NT2/D1 (cell line): ENCODE results near the gene PAIP2.
"Not testable (repeated sequence)": the region's sequence is repeated elsewhere in the genome, so short reads cannot be mapped to it uniquely, and the experiment has no call there.

Experiments
- DNase-seq: peaks from one replicate; pipeline ENCODE4 v3.0.0-alpha.2; 2011; ENCODE audit warnings: low read depth, low spot score
- H3K27me3 ChIP-seq: 2 replicates; pipeline ENCODE4 v1.6.0; 2011; ENCODE audit warnings: mild to moderate bottlenecking; ENCODE audit not compliant: insufficient read length, insufficient read depth
- H3K36me3 ChIP-seq: 2 replicates; pipeline ENCODE4 v1.6.1; 2011; ENCODE audit warnings: mild to moderate bottlenecking, low read length, mixed read lengths; ENCODE audit not compliant: insufficient read depth, insufficient read length
- H3K4me1 ChIP-seq: 2 replicates; pipeline ENCODE4 v1.5.1; 2011; ENCODE audit not compliant: insufficient read depth, insufficient read length
- H3K4me3 ChIP-seq: 2 replicates; pipeline ENCODE4 v1.5.1; 2011; ENCODE audit warnings: low read depth; ENCODE audit not compliant: insufficient read length
- H3K9ac ChIP-seq: 2 replicates; pipeline ENCODE4 v1.6.0; 2011; ENCODE audit warnings: low read depth; ENCODE audit not compliant: insufficient read length
- H3K9me3 ChIP-seq: 2 replicates; pipeline ENCODE4 v1.5.1; 2011; ENCODE audit warnings: mild to moderate bottlenecking, low read length; ENCODE audit not compliant: insufficient read depth
- SUZ12 ChIP-seq: IDR thresholded peaks from 2 replicates; pipeline ENCODE4 v1.6.1; 2011; ENCODE audit not compliant: insufficient read length, insufficient read depth; ENCODE audit errors: extremely low read depth
- YY1 ChIP-seq: IDR thresholded peaks from 2 replicates; pipeline ENCODE4 v1.6.1; 2011; ENCODE audit not compliant: insufficient read length, insufficient read depth
- ZNF274 ChIP-seq: IDR thresholded peaks from 2 replicates; pipeline ENCODE4 v1.6.1; 2011; ENCODE audit warnings: mild to moderate bottlenecking, low read depth, low read length

The PAIP2 gene

DNA sequence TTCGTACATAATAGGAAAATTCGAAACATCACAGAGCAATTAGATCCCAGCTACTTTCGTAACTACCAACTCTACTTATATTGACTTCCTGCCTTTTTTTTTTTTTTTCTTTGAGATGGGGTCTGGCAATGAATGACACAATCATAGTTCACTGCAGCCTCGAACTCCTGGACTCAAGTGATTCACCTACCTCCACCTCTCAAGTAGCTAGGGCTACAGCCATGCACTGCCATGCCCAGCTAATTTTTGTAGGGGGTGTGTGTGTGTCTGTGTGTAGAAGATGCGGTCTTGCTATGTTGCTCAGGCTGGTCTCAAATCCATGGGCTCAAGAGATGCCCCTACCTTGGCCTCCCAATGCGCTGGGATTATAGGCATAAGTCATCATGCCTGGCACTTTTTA, 5.8 kb upstream of the PAIP2 start:
- Histone ChIP-seq H3K4me1 (no peaks in the 10 kb centered on the region), H3K27me3 (no peaks in the 10 kb centered on the region), H3K36me3 (peaks cover 17% of the 10 kb centered on the region), H3K9ac (no peak overlapping the region), H3K9me3 (no peaks in the 10 kb centered on the region), H3K4me3 (no peak overlapping the region)
- no peak for DNase-seq
- TF ChIP-seq ZNF274: no peak
- no peak for TF ChIP-seq SUZ12
- TF ChIP-seq YY1: no peak

DNA sequence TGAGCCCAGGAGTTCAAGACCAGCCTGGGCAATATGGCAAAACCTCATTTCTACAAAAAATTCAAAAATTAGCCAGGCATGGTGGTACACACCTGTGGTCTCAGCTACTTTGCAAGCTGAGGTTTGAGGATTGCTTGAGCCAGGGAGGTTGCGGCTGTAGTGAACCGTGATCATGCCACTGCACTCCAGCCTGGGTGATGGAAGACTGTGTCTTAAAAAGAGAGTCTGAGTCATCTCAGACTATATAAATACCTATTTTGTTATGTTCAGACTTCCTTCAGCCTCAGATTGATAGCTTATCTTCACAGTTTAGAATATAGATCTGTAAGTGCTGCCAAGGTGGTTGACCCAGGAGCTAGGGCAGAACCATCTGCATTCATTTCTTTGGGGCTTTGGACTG, 1.6 kb upstream of the PAIP2 start:
- Histone ChIP-seq H3K9me3 (no peaks in the 10 kb centered on the region), H3K4me1 (no peaks in the 10 kb centered on the region), H3K9ac (no peak overlapping the region), H3K36me3 (no peaks in the 10 kb centered on the region), H3K27me3 (no peaks in the 10 kb centered on the region), H3K4me3 (no peak overlapping the region)
- TF ChIP-seq SUZ12 (no peak), YY1 (no peak), ZNF274 (no peak)
- no peak for DNase-seq

DNA sequence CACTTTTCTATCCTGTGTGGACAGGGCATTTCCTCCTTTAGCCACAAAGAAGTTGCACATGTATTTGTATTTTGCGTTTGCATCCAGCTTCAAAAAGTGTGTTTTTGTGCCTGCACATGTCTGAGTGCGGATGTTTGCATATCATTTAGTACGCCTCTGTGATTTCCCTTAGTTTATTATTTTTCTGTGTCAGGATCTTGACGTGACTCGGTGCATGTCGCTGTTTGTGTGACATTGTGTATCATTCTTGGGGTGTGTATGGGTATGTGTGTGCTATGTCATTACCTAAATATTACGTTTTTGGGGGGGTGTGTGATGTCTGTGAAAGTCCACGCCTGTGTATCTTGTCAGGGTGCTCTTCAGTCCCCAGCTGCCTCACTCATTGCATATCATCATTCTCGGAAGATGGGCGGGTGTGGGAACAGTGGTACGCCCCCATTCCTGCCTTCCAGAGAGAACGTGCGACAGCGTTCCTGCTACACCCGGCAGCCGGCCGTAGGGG, 416 bp upstream of the PAIP2 start:
- no peaks in the 10 kb centered on the region for H3K36me3 ChIP-seq
- H3K4me3 ChIP-seq: peak overlapping the region; percentile 40
- no peak for DNase-seq
- H3K27me3 ChIP-seq: no peaks in the 10 kb centered on the region
- TF ChIP-seq YY1: no peak
- no peak for TF ChIP-seq SUZ12
- TF ChIP-seq ZNF274: no peak
- peak overlapping the region; percentile 74 for H3K9ac ChIP-seq
- no peaks in the 10 kb centered on the region for H3K9me3 ChIP-seq
- H3K4me1 ChIP-seq: no peaks in the 10 kb centered on the region

DNA sequence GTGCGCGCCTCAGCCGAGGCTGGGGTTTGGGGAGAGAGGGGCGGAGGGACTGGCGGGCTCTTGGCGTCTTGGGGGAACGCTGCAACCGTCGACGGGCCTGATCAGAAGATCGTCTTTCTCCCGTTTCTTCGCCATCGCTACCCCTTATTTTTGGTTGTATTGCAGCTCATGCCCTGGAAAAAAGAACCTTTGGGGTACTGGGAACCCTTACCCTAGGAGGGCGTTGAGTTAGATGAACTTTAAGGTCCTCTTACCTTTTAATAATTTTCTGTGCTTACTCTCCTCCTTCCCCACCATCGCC, 719 bp downstream of the PAIP2 start:
- TF ChIP-seq ZNF274 (no peak), SUZ12 (no peak), YY1 (no peak)
- H3K4me1 ChIP-seq: no peaks in the 10 kb centered on the region
- no peak for DNase-seq

GRCh38 chr5:139343476-139343875, 1.8 kb downstream of the PAIP2 start:
- Histone ChIP-seq H3K9me3 (no peaks in the 10 kb centered on the region), H3K4me3 (peak overlapping the region; percentile 99), H3K27me3 (no peaks in the 10 kb centered on the region), H3K9ac (peak overlapping the region; percentile 14), H3K36me3 (peaks cover 5% of the 10 kb centered on the region), H3K4me1 (no peaks in the 10 kb centered on the region)
- TF ChIP-seq SUZ12 (no peak), YY1 (no peak), ZNF274 (no peak)
- DNase-seq: no peak

More for the DNA sequence above, 719 bp downstream of the PAIP2 start:
- H3K9me3 ChIP-seq: no peaks in the 10 kb centered on the region
- H3K27me3 ChIP-seq: no peaks in the 10 kb centered on the region
- peaks cover 5% of the 10 kb centered on the region for H3K36me3 ChIP-seq
- peak overlapping the region; percentile 88 for H3K9ac ChIP-seq
- H3K4me3 ChIP-seq: peak overlapping the region; percentile 99

DNA sequence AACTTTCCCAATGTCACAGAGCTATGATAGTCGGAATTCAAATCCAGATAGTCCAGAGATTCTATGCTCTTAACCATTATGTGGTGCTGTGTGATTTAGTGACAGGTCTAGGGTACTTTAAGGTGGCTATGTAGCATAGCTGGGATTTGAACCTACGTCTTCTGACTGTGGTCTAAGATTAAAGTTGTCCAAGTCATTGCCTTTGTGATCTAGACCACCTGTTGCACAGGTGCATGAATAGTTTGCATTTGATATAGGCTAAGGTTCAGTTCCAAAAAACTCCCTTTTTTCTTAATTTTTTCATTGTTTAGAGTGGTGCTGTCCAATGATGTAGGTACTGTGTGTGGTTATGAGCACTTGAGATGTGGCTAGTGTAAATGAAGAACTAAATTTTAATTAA, 2.5 kb downstream of the PAIP2 start:
- TF ChIP-seq ZNF274 (no peak), YY1 (no peak), SUZ12 (no peak)
- no peak overlapping the region for H3K9ac ChIP-seq
- DNase-seq: no peak
- H3K4me1 ChIP-seq: no peaks in the 10 kb centered on the region
- H3K9me3 ChIP-seq: no peaks in the 10 kb centered on the region
- no peaks in the 10 kb centered on the region for H3K27me3 ChIP-seq
- H3K36me3 ChIP-seq: peaks cover 5% of the 10 kb centered on the region
- H3K4me3 ChIP-seq: no peak overlapping the region

DNA sequence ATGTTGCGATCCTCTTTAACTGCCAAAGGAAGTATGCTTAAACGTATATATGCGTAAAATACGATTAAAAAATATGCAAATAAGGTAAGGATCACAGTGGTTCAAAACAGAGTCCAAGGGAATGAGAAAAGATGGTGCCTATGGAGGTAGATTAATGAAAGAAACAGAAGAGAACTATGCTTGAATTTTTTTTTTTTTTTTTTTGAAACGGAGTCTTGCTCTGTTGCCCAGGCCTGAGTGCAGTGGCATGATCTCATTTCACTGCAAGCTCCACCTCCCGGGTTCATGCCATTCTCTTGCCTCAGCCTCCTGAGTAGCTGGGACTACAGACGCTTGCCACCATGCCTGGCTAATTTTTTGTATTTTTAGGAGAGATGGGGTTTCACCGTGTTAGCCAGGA, 3.8 kb downstream of the PAIP2 start:
- H3K9ac ChIP-seq, H3K27me3 ChIP-seq, H3K36me3 ChIP-seq, H3K4me3 ChIP-seq, H3K9me3 ChIP-seq, DNase-seq, H3K4me1 ChIP-seq: not testable (repeated sequence)

DNA sequence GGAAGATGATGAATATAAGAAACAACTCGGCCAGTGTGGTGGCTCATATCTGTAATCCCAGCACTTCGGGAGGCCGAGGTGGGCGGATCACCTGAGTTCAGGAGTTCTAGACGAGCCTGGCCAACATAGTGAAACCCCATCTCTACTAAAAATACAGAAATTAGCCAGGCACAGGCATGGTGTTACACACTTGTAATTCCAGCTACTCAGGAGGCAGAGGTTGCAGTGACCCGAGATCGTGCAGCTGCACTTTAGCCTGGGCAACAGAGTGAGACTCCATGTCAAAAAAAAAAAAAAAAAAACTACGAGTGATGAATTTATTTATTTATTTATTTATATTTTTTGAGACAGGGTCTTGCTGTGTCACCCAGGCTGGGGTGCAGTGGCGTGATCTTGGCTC, 6.2 kb downstream of the PAIP2 start:
- H3K4me3 ChIP-seq, DNase-seq, H3K27me3 ChIP-seq, H3K9me3 ChIP-seq, H3K36me3 ChIP-seq, H3K4me1 ChIP-seq, H3K9ac ChIP-seq: not testable (repeated sequence)
